GM19452 (cell line): Measurements from ENCODE around the gene DNAH8.
"Not testable (repeated sequence)": the region's sequence is repeated elsewhere in the genome, so short reads cannot be mapped to it uniquely, and the experiment has no call there.

Experiments used
- ATAC-seq: cut with Tn5 transposase; IDR thresholded peaks from one replicate; pipeline ENCODE4 v1.9.1; 2021; ENCODE audit not compliant: unreplicated experiment

DNAH8 gene

DNA sequence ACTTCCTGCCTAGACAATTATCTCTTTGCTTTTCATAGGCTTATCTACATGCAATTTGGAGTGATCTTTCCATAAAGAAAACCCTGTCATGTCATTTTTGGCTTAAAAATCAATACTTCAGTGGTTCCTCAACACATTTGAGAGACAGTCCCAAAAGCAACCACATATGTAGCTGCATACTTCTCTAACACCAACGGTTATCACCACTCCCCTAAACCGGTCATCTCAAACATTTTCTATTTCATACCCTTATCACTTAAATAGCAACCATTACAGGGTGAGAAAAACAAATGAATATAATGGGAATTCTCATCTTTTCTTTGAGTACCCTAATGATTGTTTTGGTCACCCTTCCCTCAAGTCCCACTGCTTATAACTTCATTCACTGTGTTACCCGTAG, 17.3 kb upstream of the DNAH8 start:
- ATAC-seq: no peak

DNA sequence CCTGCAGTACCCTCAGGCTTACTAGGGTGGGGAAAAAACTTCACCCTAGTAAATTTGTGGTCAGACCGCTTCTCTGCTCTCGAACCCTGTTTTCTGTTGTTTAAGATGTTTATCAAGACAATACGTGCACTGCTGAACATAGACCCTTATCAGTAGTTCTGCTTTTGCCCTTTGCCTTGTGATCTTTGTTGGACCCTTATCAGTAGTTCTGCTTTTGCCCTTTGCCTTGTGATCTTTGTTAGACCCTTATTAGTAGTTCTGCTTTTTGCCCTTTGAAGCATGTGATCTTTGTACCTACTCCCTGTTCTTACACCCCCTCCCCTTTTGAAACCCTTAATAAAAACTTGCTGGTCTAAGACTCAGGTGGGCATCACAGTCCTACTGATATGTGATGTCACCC, 15.4 kb upstream of the DNAH8 start:
- ATAC-seq: not testable (repeated sequence)

DNA sequence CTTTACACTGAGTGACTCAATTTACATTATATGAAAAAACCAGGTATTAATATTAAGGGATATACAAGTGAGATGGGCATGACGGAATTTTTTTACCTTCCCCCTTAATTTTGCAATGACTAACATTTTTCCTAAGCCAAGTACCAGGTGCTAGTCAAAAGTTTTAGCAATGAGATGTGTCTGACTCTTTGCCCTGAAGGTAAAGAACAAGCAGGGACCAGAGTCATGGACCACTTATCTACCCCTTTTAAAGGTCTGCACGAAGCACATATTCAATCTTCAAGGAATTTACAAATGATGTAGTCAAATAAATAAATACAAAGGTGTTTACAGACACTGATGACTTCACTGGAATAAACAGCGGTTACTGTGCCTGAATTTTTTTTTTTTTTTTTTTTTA, 13.6 kb upstream of the DNAH8 start:
- ATAC-seq: no peak

DNA sequence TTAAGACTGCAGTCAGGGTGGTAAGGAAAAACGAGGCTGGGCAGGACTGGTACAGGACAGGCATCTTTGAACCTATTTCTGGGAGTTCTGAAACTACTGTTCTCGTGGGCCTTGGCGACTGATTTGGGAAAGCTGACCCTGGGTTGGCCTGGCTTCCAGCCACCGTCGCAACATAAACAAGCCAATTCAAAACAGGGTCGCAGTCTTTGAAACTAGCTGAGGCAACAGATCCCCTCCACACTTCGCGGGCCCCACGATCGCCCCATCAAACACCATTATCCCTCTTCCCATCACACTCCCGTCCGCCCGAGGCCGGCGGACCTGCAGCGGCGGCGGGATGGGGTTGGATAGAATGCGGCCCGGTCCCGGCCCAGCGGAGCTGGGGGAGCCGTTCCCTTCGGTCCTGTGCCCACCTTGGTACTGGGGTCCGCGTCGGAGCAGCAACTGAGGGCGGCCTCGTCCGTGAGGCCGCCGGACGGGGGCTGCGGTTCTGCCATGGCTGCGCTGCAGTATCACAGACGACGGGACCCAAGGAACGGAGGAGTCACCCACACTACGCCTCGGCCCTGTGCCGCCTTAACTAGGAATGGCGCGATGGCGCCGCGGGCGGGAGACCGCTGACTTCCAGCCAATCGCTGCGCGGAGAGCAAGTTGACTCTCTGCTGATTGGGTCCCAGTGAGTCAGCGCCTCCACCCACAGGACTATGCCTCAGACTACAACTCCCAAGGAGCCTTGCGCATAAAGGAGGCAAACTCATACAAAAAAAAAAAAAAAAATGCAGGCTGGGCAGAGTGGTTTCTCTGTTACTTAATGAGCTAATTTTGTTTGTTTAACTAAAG, 12.3 kb upstream of the DNAH8 start, which contains the start of gene GLO1:
Gene GLO1, minus strand, starts transcription at position 588 of the 840 bp plus-strand sequence. Its CDS starts 91 bp downstream, at position 497.
- ATAC-seq: peak; percentile 100

DNA sequence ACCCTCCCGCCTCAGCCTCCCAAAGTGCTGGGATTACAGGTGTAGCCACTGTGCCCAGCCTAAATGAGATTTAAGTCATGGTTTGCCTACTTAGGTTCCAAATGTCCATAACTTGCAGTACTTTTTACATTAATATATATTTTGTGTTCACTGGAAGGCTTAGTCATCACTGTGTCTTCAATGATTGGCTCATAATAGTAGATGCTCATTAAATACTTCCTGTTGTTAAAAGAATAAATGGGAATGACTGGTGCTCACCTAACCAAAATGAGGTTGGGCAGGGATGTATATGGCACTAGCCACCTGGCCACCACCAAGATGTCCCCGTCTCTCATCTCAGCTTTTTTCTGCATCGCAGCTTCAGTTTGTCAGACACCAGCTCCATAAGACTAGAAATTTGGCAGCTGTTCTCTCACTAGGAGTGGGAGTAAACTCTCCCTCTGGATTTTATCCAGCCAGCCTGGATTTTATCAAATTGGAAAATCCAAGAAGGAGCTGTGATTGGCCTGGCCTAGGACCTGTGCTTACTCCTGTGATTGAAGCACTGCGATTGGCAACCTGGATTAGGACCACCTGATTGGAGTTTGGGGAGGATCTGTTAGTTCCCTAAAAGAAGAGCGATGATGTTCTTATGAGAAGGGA, 11.0 kb upstream of the DNAH8 start:
- ATAC-seq: no peak

DNA sequence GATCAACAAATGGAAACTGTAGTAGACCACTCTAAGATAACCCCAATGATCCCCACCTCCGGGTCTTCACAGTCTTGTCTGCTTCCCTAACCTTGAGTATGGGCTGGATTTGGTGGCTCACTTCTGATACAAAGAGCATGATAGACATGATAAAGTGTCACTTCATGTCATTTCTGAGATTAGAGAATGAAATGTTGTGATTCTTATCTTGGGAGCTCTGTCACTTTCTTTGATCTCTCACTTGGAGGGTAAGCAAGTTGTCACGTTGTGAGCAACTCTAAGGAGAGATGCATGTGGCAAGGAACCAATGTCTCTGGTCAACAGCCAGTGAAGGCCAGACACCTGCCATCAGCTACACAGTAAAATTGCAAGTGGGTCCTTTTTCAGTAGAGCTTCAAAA, 9.2 kb upstream of the DNAH8 start:
- ATAC-seq: no peak

DNA sequence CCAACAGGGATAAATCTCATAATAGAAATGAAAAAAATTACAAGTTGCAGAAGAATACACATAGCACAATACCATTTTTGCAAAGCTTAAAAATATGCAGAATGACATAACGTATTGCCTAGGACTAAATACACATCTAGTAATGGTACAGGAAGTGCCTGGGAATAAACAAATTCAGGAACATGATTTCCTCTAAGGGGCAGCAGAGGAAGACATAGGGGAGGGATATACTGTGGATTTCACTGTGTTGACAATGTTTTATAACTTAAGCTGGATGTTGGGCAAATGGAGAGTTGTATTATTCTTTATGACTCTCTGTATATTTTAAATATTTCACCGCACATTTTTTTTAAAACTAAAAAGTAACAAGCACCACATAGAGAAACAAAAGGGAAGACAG, 6.6 kb upstream of the DNAH8 start:
- no peak for ATAC-seq

DNA sequence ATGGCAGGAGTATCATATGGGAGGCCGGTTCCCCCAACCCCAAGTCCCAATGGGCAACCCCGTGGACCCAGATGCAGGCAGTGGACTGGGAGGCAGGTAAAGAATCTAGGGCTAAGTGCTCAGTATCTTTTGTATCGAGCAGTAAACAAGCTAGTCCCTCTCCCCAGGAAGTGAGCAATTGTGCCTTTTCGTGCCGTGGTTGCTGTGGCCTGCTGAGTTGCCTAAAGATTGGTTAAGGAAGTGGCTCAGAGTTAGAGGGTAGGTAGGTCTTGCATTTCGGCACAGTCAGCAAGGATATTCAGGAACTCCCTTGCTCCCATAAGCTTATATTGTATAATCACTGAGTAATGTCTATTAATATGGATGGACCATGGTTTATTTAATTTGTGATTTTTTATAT, 1.3 kb upstream of the DNAH8 start:
- ATAC-seq: no peak

DNA sequence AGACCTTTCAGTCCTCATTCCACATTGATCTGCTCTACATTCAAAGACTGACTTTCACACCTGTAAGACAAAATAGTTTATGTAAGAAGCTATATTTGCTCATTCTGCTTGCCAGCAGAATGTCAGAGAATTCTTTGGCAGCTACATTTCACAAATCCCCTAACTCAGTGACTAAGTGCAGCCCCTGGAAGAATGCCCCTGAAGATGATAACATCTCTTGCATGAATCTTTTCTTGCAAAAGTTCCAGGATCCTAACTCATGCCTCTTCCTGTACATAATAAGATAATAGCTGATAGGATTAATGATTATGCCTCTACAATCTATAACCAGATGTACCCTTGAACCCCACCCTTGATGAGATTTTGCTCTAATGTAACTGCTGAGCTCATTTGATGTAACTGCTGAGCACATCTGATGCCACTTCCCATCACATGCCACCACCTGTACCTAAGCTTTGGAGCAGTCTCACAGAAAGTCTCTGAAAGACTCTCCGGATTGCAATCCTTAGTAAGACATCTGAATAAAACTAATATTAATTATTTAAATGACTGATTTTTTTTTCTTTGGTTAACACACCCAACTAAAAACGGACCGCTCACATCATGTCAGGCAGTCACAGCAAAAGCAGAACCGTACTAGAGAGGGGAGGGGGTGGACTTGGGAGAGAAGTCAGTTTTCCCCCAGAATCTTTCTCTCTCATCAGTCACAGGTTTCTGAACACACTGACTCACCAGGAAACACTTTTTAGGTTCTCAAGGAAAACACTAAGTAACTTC, 684 bp upstream of the DNAH8 start:
- ATAC-seq: no peak

DNA sequence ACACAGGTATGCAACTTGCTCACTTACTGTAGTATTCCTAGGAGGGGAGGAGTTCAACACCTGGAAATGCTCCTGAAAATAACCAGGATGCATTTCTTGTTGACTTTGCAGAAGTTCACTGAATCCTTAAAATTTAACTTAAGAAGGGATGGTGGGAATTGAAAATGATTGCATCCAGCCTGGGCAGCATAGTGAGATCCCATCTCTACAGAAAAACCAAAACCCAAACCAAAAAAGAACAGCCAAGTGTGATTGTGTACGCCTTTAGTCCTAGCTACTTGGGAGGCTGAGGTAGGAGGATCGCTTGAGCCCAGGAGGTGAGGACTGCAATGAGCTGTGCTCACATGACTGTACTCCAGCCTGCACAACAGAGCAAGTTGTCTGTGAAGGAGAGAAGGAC, 1.7 kb downstream of the DNAH8 start:
- ATAC-seq: no peak

DNA sequence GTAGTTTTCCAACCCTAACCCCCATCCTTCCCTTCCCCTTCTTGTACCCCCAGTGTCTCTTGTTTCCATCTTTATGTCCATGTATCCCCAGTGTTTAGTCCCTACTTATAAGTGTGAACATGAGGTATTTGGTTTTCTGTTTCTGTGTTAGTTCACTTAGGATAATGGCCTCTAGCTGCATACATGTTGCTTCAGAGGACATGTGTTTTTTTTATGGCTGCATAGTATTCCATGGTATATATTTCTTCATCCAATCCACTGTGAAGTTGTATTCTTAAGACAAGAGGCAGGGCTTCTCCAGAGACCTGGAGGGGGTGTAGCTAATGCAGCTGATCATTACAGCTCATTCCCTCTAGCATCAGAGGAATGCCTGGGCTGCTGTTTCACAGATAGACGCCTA, 4.2 kb downstream of the DNAH8 start:
- ATAC-seq: no peak

DNA sequence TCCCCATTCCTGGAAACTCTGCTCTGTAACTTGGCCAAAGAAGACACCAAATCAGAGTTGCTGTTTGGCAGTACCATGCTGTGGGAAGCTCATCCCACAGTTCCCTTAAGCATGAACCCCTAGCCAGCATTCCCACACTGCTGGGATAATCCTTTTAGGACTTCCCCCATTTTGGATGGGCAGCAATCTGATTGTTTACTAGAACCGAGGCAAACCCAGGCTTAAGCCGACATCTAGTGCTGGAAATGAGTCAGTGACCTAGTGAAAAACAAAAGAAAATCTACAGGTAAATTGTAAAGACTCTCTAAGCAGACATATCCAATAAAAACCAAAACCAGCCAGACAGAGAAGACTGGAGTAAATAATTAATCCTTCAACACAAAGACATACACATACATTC, 5.2 kb downstream of the DNAH8 start:
- no peak for ATAC-seq

DNA sequence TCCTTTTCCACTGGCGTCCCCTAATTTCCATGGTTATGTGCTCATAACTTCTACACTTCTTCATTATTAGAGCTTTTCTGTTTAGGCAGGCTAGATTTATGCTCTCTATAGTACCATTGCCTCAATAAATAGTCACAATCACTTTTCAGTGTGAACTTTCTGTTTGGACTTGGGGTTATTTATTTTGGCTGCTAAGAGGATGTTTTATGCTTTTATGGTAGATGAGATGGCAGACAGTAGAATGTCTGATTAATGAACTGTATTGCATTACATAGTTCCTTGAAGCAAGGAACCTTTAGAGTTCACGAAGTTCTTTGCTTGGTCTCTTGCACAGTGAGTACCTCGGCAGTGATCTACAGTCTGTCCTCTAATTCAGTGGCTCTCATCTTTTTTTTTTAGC, 6.9 kb downstream of the DNAH8 start:
- no peak for ATAC-seq

DNA sequence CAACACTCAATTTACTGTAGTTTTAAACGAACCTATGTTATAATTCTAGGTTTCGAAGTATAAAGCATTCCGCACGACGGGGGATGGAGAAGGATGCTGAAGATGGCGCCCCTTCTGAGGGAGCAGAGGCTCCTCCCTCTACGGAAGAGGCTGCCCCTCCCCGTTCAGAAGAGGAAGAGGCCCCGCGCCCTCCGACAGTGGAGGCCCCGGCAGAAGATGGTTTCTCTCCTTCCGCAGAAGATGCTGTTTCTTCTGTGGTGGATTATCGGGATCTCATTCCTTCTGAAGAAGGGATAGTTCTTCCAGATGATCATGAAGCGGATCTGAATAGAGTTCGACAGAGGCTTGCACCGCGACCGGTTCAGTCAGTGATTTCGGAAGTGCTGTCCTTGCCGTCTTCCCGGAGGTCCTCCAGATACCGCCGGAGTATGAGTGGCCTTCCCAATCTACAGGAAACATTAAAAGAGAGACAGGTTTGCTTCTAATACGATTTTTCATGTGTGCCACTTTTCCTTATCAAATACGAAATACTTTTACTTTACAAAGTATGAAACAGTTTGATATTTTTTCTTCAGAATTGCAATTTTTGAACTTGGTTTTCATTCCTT, 7.7 kb downstream of the DNAH8 start:
- no peak for ATAC-seq

DNA sequence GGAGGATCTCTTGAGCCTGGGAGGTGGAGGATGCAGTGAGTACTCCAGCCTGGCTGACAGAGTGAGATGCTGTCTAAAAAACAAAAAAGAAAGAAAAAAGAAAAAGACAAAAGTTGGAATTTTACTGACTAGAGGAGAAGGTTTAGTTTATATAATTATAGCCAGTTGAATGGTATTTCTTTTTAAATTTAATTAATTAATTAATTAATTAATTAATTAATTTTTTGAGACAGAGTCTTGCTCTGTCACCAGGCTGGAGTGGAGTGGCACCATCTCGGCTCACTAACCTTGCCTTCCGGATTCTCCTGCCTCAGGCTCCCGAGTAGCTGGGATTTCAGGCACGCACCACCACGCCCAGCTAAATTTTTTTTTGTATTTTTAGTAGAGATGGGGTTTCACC, 8.7 kb downstream of the DNAH8 start:
- ATAC-seq: no peak

DNA sequence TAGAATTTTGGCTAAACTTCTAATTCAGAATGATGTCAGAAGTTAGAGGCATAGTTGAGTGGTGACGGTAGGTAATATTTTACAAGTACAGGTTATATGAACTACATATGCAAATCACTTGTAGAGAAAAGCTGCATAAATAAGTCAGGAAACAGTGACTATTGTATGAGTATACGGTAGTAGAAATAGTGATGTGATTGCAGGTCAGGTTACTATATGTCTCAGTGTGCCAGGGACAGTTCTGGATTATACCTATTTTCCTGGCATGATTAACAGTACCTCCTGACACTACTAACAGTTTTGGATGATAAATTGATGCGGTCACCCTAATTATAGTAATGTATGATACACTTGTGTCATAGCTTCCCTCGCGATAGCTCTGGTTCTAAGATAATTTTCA, 9.2 kb downstream of the DNAH8 start:
- no peak for ATAC-seq

DNA sequence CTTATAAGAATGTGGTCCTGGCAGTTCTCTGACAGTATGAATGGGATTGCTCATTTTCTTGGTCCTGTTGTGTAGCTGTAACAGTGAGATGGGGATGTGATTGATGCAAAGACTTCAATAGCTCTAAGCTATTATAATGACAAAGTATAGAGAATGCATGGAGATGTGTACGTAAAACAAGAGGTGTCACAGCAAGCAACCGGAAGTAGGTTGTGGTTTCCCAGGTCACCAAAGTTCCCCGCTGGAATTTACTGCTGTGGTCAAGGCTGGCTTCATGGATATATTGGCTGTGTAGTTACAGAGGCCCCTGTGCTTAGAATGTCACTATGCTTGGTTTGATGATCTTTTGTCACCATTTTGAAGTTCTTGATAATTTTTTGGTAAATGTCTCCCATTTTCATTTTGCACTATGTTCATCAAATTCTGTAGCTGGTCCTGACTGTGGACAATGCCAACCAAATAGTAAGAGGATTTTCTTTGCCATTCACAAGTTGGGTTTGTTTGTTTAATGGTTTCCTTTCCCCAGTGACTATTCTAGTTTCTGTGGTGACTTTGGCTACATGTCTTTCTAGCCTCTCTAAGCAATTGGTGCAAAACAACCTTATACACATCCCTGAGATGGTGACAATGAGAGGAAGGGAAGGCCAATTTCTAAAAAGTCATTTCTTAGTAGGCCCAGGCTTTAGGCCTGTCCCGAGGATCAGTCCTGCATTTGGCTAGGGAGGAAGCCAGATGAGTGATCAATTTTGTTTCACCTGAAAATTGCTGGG, 10.5 kb downstream of the DNAH8 start:
- no peak for ATAC-seq

DNA sequence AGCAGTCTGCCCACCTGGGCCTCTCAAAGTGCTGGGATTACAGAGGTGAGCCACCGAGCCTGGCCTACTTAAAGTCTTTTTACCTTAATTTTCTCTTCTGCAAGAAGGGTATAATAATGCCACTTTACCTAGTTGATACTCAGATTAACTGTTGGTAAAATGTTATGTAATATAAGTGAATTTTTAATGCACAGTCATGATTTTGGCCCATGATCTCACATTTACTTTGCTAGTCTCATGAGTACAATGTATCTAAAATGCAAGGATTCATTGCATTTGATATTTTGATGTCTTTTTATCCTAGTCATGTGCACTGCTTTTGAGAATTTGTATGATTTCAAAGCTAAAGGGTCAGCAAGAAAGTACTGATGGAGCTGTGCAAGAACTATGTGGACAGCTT, 13.1 kb downstream of the DNAH8 start:
- no peak for ATAC-seq

DNA sequence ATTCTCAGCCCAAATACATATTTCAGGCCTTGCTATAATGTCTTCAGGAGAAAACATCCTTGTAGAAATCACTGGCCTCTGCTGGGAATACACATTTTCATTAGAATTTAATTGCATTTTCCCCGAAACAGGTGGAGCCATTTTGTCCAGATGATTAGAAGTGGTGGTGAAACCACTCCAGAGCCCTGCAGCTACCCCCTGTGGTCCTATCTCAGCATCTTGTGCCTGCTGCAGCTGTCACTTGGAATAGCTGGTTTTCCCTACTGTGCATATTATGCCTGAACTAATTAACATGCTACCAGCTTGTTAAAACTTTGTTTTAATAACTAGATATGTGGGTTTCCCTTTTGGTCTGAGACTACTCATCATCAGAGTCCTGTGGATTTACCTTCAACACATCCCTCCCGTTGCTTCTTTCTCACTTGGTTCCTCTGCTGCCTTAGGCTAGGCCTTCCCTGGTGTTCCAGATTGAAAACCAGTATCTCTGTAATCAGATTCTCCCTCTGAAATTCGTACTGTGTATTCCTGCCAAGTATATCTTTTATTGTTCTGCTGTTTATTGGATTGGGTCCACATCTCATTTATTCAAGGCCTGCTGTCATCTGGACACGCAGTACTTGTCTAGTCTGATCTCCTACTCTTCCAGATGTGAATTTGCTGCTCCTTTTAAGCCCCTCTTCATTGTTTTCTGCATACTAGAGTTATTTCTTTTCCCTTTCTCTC, 15.2 kb downstream of the DNAH8 start:
- ATAC-seq: no peak

DNA sequence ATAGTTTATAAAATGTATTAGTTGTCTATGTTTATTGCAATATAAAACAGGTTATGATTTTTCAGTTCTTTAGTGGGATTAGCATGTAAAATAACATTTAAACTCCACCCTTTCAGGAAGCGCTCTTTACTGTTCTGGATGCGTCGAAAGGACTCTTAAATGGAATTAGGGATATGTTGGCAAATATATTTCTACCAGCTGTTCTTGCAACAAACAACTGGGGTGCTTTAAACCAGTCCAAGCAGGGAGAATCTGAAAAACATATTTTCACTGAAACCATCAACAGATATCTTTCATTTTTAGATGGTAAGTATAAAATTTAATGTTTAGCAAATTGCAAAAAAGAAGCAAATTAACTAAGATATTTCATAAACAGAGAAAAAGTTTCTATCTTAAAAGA, 21.8 kb downstream of the DNAH8 start:
- no peak for ATAC-seq
